K562 (cell line): ENCODE measurements around the gene SET. TPM values are rescaled to one million over a fixed set of nuclear protein-coding genes. Genes with fewer than 3 reads are reported as not detected.

Experiments used
- CEBPB ChIP-seq: fragments of 450-650 bp; IDR thresholded peaks from 2 replicates; pipeline ENCODE4 v1.6.1; 2016; ENCODE audit warnings: missing genetic modification characterization, missing compliant biosample characterization
- ELF4 ChIP-seq: fragments of 450-650 bp; formaldehyde crosslinking; IDR thresholded peaks from 2 replicates; pipeline ENCODE4 v1.4.0; 2022; ENCODE audit warnings: missing genetic modification characterization
- HDAC2 ChIP-seq: fragments of 450-650 bp; IDR thresholded peaks from 2 replicates; pipeline ENCODE4 v1.6.1; 2016; ENCODE audit warnings: mild to moderate bottlenecking
- KAT7 ChIP-seq: sonication (generic); formaldehyde crosslinking; IDR thresholded peaks from 2 replicates; pipeline ENCODE4 v1.8.0; 2022; ENCODE audit warnings: missing genetic modification reagents, mild to moderate bottlenecking, borderline replicate concordance
- NFIC ChIP-seq: fragments of 450-650 bp; IDR thresholded peaks from 2 replicates; pipeline ENCODE4 v1.6.1; 2017; ENCODE audit warnings: mild to moderate bottlenecking, inconsistent platforms
- SP2 ChIP-seq: IDR thresholded peaks from 2 replicates; pipeline ENCODE4 v1.6.1; 2011; ENCODE audit warnings: mild to moderate bottlenecking, low read depth, low read length, moderate library complexity; ENCODE audit not compliant: poor library complexity, severe bottlenecking; ENCODE audit errors: extremely low read depth
- WHSC1 ChIP-seq: IDR thresholded peaks from one replicate; pipeline ENCODE4 v1.6.1; 2012; ENCODE audit warnings: low read length, control low read depth, inconsistent platforms
- ZNF184 ChIP-seq: sonication (generic); formaldehyde crosslinking; IDR thresholded peaks from 2 replicates; pipeline ENCODE4 v1.5.0; 2020; ENCODE audit warnings: missing genetic modification reagents
- ZNF445 ChIP-seq: fragments of 250-450 bp; sonication (Bioruptor Pico); IDR thresholded peaks from 2 replicates; pipeline ENCODE4 v1.4.0; 2020; ENCODE audit warnings: low read depth, mild to moderate bottlenecking, moderate library complexity
- polyA plus RNA-seq, 8 experiments: library from polyadenylated mRNA; depleted of rRNA in 4 of 8; stranded (reverse) in 5 of 8; unstranded in 3 of 8; fragments of >200 nt; fragmentation: Nextera tagmentation in 2 of 8; fragmentation: Illumina TruSeq in 1 of 8; extraction: Ambion mirVana in 2 of 8; extraction: Trizol in 1 of 8; gene quantifications; 2 replicates each; pipeline versions ENCODE4 v1.2.1 to v1.2.3, GENCODE V29; 2011 to 2014; ENCODE audit warnings: inconsistent platforms in 1 of 8, missing spikeins in 1 of 8
- total RNA-seq, 7 experiments: library from RNA; depleted of rRNA in 6 of 7; stranded (reverse); fragments of >200 nt in 6 of 7; fragmentation: Illumina TruSeq in 2 of 7; extraction: Trizol in 2 of 7; gene quantifications; 2 replicates each; pipeline versions ENCODE4 v1.2.1 to v1.2.3, GENCODE V29; 2011 to 2021; ENCODE audit warnings: low replicate concordance in 1 of 7
- TF ChIP-seq, protein P1 (sequence below): sonication (generic); formaldehyde crosslinking; IDR thresholded peaks from 2 replicates; pipeline ENCODE4 v1.8.1; 2022; ENCODE audit warnings: missing genetic modification reagents
- TF ChIP-seq, protein P2 (sequence below): fragments of 200-600 bp; sonication (generic); IDR thresholded peaks from one replicate; pipeline ENCODE4 v1.6.1; 2012; ENCODE audit warnings: mild to moderate bottlenecking, low read depth, low read length, inconsistent platforms
- TF ChIP-seq, protein P3 (sequence below): sonication (generic); formaldehyde crosslinking; IDR thresholded peaks from 2 replicates; pipeline ENCODE4 v1.8.0; 2022; ENCODE audit warnings: mild to moderate bottlenecking, missing genetic modification reagents, borderline replicate concordance
- TF ChIP-seq, protein P4 (sequence below): fragments of 250-450 bp; sonication (Bioruptor Pico); IDR thresholded peaks from 2 replicates; pipeline ENCODE4 v1.5.0; 2021

The SET gene
- total and polyA plus RNA-seq, 9 of the 15 experiments (the other 6 are each of a cell fraction or from before 2014, with no cell fraction given) = 404 to 1,447 (median 907) TPM

DNA sequence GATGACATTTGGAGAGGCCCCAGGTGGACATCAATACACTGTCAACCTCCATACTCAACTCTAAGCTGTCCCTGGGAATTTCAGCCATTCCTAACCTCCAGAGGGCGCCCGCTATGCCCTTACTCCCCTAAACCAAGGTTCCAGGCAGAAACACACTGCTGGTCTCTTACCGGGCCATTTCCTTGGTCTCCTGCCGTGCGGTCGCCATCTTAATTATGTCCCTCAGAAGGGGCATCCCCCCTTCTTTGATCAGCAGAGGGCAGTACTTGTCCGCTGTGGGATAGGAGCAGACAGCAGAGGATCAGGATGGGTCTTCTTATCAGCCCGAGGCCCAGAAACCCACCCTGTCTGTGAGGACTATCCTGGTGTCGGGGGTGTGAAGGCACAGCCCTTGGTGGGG is 44.2 kb downstream of the SET start (continued):
- TF ChIP-seq SP2 (no peak), CEBPB (tag) (no peak), NFIC (no peak), HDAC2 (no peak), ZNF445 (CRISPR knock-in tag) (no peak), ELF4 (peak; percentile 46; the same call in 1 of the 2 replicates), WHSC1 (no peak), ZNF184 (CRISPR knock-in tag) (no peak), KAT7 (CRISPR knock-in tag) (no peak)
- TF ChIP-seq, protein P1, sequence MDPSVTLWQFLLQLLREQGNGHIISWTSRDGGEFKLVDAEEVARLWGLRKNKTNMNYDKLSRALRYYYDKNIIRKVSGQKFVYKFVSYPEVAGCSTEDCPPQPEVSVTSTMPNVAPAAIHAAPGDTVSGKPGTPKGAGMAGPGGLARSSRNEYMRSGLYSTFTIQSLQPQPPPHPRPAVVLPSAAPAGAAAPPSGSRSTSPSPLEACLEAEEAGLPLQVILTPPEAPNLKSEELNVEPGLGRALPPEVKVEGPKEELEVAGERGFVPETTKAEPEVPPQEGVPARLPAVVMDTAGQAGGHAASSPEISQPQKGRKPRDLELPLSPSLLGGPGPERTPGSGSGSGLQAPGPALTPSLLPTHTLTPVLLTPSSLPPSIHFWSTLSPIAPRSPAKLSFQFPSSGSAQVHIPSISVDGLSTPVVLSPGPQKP (CRISPR knock-in tag) = no peak
- TF ChIP-seq, protein P2, sequence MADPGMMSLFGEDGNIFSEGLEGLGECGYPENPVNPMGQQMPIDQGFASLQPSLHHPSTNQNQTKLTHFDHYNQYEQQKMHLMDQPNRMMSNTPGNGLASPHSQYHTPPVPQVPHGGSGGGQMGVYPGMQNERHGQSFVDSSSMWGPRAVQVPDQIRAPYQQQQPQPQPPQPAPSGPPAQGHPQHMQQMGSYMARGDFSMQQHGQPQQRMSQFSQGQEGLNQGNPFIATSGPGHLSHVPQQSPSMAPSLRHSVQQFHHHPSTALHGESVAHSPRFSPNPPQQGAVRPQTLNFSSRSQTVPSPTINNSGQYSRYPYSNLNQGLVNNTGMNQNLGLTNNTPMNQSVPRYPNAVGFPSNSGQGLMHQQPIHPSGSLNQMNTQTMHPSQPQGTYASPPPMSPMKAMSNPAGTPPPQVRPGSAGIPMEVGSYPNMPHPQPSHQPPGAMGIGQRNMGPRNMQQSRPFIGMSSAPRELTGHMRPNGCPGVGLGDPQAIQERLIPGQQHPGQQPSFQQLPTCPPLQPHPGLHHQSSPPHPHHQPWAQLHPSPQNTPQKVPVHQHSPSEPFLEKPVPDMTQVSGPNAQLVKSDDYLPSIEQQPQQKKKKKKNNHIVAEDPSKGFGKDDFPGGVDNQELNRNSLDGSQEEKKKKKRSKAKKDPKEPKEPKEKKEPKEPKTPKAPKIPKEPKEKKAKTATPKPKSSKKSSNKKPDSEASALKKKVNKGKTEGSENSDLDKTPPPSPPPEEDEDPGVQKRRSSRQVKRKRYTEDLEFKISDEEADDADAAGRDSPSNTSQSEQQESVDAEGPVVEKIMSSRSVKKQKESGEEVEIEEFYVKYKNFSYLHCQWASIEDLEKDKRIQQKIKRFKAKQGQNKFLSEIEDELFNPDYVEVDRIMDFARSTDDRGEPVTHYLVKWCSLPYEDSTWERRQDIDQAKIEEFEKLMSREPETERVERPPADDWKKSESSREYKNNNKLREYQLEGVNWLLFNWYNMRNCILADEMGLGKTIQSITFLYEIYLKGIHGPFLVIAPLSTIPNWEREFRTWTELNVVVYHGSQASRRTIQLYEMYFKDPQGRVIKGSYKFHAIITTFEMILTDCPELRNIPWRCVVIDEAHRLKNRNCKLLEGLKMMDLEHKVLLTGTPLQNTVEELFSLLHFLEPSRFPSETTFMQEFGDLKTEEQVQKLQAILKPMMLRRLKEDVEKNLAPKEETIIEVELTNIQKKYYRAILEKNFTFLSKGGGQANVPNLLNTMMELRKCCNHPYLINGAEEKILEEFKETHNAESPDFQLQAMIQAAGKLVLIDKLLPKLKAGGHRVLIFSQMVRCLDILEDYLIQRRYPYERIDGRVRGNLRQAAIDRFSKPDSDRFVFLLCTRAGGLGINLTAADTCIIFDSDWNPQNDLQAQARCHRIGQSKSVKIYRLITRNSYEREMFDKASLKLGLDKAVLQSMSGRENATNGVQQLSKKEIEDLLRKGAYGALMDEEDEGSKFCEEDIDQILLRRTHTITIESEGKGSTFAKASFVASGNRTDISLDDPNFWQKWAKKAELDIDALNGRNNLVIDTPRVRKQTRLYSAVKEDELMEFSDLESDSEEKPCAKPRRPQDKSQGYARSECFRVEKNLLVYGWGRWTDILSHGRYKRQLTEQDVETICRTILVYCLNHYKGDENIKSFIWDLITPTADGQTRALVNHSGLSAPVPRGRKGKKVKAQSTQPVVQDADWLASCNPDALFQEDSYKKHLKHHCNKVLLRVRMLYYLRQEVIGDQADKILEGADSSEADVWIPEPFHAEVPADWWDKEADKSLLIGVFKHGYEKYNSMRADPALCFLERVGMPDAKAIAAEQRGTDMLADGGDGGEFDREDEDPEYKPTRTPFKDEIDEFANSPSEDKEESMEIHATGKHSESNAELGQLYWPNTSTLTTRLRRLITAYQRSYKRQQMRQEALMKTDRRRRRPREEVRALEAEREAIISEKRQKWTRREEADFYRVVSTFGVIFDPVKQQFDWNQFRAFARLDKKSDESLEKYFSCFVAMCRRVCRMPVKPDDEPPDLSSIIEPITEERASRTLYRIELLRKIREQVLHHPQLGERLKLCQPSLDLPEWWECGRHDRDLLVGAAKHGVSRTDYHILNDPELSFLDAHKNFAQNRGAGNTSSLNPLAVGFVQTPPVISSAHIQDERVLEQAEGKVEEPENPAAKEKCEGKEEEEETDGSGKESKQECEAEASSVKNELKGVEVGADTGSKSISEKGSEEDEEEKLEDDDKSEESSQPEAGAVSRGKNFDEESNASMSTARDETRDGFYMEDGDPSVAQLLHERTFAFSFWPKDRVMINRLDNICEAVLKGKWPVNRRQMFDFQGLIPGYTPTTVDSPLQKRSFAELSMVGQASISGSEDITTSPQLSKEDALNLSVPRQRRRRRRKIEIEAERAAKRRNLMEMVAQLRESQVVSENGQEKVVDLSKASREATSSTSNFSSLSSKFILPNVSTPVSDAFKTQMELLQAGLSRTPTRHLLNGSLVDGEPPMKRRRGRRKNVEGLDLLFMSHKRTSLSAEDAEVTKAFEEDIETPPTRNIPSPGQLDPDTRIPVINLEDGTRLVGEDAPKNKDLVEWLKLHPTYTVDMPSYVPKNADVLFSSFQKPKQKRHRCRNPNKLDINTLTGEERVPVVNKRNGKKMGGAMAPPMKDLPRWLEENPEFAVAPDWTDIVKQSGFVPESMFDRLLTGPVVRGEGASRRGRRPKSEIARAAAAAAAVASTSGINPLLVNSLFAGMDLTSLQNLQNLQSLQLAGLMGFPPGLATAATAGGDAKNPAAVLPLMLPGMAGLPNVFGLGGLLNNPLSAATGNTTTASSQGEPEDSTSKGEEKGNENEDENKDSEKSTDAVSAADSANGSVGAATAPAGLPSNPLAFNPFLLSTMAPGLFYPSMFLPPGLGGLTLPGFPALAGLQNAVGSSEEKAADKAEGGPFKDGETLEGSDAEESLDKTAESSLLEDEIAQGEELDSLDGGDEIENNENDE = no peak
- TF ChIP-seq, protein P3, sequence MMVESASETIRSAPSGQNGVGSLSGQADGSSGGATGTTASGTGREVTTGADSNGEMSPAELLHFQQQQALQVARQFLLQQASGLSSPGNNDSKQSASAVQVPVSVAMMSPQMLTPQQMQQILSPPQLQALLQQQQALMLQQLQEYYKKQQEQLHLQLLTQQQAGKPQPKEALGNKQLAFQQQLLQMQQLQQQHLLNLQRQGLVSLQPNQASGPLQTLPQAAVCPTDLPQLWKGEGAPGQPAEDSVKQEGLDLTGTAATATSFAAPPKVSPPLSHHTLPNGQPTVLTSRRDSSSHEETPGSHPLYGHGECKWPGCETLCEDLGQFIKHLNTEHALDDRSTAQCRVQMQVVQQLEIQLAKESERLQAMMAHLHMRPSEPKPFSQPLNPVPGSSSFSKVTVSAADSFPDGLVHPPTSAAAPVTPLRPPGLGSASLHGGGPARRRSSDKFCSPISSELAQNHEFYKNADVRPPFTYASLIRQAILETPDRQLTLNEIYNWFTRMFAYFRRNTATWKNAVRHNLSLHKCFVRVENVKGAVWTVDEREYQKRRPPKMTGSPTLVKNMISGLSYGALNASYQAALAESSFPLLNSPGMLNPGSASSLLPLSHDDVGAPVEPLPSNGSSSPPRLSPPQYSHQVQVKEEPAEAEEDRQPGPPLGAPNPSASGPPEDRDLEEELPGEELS (CRISPR knock-in tag) = no peak
- TF ChIP-seq, protein P4, sequence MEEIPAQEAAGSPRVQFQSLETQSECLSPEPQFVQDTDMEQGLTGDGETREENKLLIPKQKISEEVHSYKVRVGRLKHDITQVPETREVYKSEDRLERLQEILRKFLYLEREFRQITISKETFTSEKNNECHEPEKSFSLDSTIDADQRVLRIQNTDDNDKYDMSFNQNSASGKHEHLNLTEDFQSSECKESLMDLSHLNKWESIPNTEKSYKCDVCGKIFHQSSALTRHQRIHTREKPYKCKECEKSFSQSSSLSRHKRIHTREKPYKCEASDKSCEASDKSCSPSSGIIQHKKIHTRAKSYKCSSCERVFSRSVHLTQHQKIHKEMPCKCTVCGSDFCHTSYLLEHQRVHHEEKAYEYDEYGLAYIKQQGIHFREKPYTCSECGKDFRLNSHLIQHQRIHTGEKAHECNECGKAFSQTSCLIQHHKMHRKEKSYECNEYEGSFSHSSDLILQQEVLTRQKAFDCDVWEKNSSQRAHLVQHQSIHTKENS (CRISPR knock-in tag) = no peak
